HCT116 (cell line): ENCODE data around the gene CFAP46. TPM values are rescaled to one million over a fixed set of nuclear protein-coding genes. Genes with fewer than 3 reads are reported as not detected.

Source experiments
- ATAC-seq: fragments of 200-7000 bp; cut with Tn5 transposase; 2 replicates; pipeline ENCODE4 v1.9.1; 2020; ENCODE audit warnings: mild to moderate bottlenecking, moderate library complexity
- BruUV-seq: library from RNA; stranded (reverse); fragments of 400-500 nt; replicated peaks from 2 replicates; lab custom pipeline; 2021; lab: Mats Ljungman, UMichigan
- CTCF ChIA-PET: fragments of 300-600 bp; sonication (Branson Sonifier 250); formaldehyde crosslinking; loops from one replicate; lab custom pipeline; 2021; ENCODE audit warnings: antibody characterized with exemption; lab: Charles Lee
- POLR2A ChIA-PET: fragments of 300-600, 350-600 bp; sonication (Branson Sonifier 250); formaldehyde crosslinking; loops from one replicate; lab custom pipeline; 2021; ENCODE audit warnings: antibody characterized with exemption; lab: Charles Lee
- RAD21 ChIA-PET, 2 experiments: fragments of 300-600 bp; sonication (Branson Sonifier 250); formaldehyde crosslinking; loops; one replicate each; lab custom pipeline; 2023; ENCODE audit warnings: low total read pairs in 2 of 2; ENCODE audit not compliant: uncharacterized antibody in 2 of 2, unreplicated experiment in 2 of 2, low non-redundant PET in 1 of 2; lab: Charles Lee
- DNase-seq: peaks from one replicate; pipeline ENCODE4 v3.0.0-alpha.2; 2010; ENCODE audit warnings: low read depth, low spot score
- H2AFZ ChIP-seq: fragments of 200-600 bp; shearing (Covaris generic), sonication (generic); 2 replicates; pipeline ENCODE4 v1.6.1; 2017; ENCODE audit warnings: low read depth, mixed run types, mixed read lengths, antibody characterized with exemption, low read length; ENCODE audit not compliant: poor library complexity, severe bottlenecking
- H3K27ac ChIP-seq: 2 replicates; pipeline ENCODE4 v1.5.1; 2012; ENCODE audit warnings: low read depth, low read length
- H3K27me3 ChIP-seq: fragments of 200-600 bp; sonication (generic); 2 replicates; pipeline ENCODE4 v1.6.1; 2016; ENCODE audit warnings: mixed run types, low read length, mixed read lengths; ENCODE audit not compliant: insufficient read depth
- H3K36me3 ChIP-seq, 2 experiments: fragments of 200-500 bp in 1 of 2; fragments of 200-600 bp in 1 of 2; sonication (Bioruptor generic) in 1 of 2; sonication (generic) in 1 of 2; 2 replicates each; pipeline versions ENCODE4 v1.5.1 to v1.6.1; 2014 to 2016; ENCODE audit warnings: low read length in 2 of 2, inconsistent platforms in 1 of 2, mixed read lengths in 1 of 2, mixed run types in 1 of 2; ENCODE audit not compliant: insufficient read depth in 2 of 2, control insufficient read depth in 1 of 2
- H3K4me1 ChIP-seq, 2 experiments: fragments of 200-600 bp in 1 of 2; sonication (generic) in 1 of 2; 2 replicates each; pipeline versions ENCODE4 v1.5.1 to v1.6.1; 2012 to 2017; ENCODE audit warnings: low read length in 2 of 2, inconsistent platforms in 1 of 2, mild to moderate bottlenecking in 1 of 2, mixed read lengths in 1 of 2, mixed run types in 1 of 2, moderate library complexity in 1 of 2; ENCODE audit not compliant: insufficient read depth in 2 of 2, control insufficient read depth in 1 of 2
- H3K4me2 ChIP-seq: fragments of 200-600 bp; sonication (generic); 2 replicates; pipeline ENCODE4 v1.6.1; 2017; ENCODE audit warnings: mixed run types, low read length, mixed read lengths
- H3K4me3 ChIP-seq, 2 experiments: fragments of 200-600 bp in 1 of 2; sonication (generic) in 1 of 2; replicated peaks in 1 of 2; 2 replicates each; pipeline ENCODE4 v1.5.1; 2011 to 2016; ENCODE audit warnings: low read length in 2 of 2, control low read depth in 1 of 2, low read depth in 1 of 2, mild to moderate bottlenecking in 1 of 2, mixed read lengths in 1 of 2, mixed run types in 1 of 2
- H3K79me2 ChIP-seq: fragments of 200-600 bp; sonication (generic); 2 replicates; pipeline ENCODE4 v1.6.1; 2017; ENCODE audit warnings: mild to moderate bottlenecking, mixed run types, low read length, moderate library complexity, mixed read lengths; ENCODE audit not compliant: insufficient read depth
- H3K9ac ChIP-seq: fragments of 200-600 bp; sonication (generic); 2 replicates; pipeline ENCODE4 v1.6.1; 2016; ENCODE audit warnings: low read length, mixed read lengths
- H3K9me2 ChIP-seq: fragments of 200-600 bp; sonication (generic), shearing (Covaris generic); 2 replicates; pipeline ENCODE4 v1.6.1; 2017; ENCODE audit warnings: mixed run types, mild to moderate bottlenecking, moderate library complexity; ENCODE audit not compliant: insufficient read depth
- H3K9me3 ChIP-seq, 2 experiments: fragments of 200-500 bp in 1 of 2; fragments of 200-600 bp in 1 of 2; sonication (Bioruptor generic) in 1 of 2; sonication (generic) in 1 of 2; 2 replicates each; pipeline ENCODE4 v1.6.1; 2014 to 2017; ENCODE audit warnings: low read length in 2 of 2, mixed read lengths in 2 of 2, inconsistent platforms in 1 of 2, low read depth in 1 of 2, mild to moderate bottlenecking in 1 of 2, mixed run types in 1 of 2, moderate library complexity in 1 of 2; ENCODE audit not compliant: control insufficient read depth in 1 of 2, insufficient read depth in 1 of 2
- H4K20me1 ChIP-seq: fragments of 200-600 bp; sonication (generic), shearing (Covaris generic); 2 replicates; pipeline ENCODE4 v1.6.1; 2017; ENCODE audit warnings: mixed run types, mild to moderate bottlenecking, moderate library complexity; ENCODE audit not compliant: insufficient read depth
- ZFX ChIP-seq: fragments of 450-650 bp; IDR thresholded peaks from 2 replicates; pipeline ENCODE4 v1.6.1; 2017
- intact Hi-C: fragments of 100-400 bp; cut with micrococcal nuclease; formaldehyde crosslinking; loops from 2 replicates; pipeline ENCODE4 v1.10.0; 2022
- total RNA-seq: library from RNA; stranded (reverse); gene quantifications from one replicate; pipeline ENCODE4 v1.2.1, GENCODE V29; 2021; ENCODE audit not compliant: unreplicated experiment
- TF ChIP-seq, protein P1 (sequence below): IDR thresholded peaks from 2 replicates; pipeline ENCODE4 v1.6.1; 2012

CFAP46 gene
- total RNA-seq, 1 experiment from 2014 or later, result 1.4 TPM

DNA sequence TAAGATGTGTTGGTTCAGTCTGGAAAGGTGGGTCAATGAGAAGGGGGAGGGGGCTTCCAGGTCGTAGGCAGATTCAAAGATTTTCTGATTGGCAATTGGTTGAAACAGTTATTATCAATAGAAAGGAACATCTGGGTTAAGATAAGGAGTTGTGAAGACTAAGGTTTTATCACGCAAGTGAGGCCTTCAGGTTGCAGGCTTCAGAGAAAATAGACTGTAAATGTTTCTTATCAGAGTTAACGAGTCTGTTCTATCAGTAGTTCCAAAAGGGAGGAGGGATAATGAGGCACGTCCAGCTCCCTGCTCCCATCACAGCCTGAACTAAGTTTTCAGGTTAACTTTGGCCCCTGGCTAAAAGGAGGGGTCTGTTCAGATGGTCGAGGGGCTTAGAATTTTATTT, 11.1 kb upstream of the CFAP46 start:
- H3K27me3 ChIP-seq, result peaks cover 24% of the 10 kb centered on the region
- RAD21 ChIA-PET, result no interaction called here
- intact Hi-C loops, result no loop called here
- no peaks in the 10 kb centered on the region for H4K20me1 ChIP-seq
- no peak overlapping the region for H3K4me3 ChIP-seq
- no peaks in the 10 kb centered on the region for H3K4me1 ChIP-seq
- H2AFZ ChIP-seq, result no peak overlapping the region
- H3K4me2 ChIP-seq, result no peak overlapping the region
- H3K27ac ChIP-seq, result no peak overlapping the region
- no peak for DNase-seq
- no peak for ATAC-seq
- POLR2A ChIA-PET, result no interaction called here
- no peaks in the 10 kb centered on the region for H3K36me3 ChIP-seq
- TF ChIP-seq, protein P1, sequence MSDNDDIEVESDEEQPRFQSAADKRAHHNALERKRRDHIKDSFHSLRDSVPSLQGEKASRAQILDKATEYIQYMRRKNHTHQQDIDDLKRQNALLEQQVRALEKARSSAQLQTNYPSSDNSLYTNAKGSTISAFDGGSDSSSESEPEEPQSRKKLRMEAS, result no peak
- TF ChIP-seq, all 23 proteins: peak for 0
- Histone ChIP-seq H3K79me2 (no peaks in the 10 kb centered on the region), H3K9me3 (no peaks in the 10 kb centered on the region), H3K9me2 (no peaks in the 10 kb centered on the region), H3K9ac (no peak overlapping the region)
- CTCF ChIA-PET, result no interaction called here
- BruUV-seq, result no TSS peak

GRCh38 chr10:132951926-132952325, 9.6 kb upstream of the CFAP46 start:
- no peak for DNase-seq
- intact Hi-C loops, result no loop called here
- Histone ChIP-seq H3K27me3 (peaks cover 24% of the 10 kb centered on the region), H3K27ac (no peak overlapping the region), H3K79me2 (no peaks in the 10 kb centered on the region), H4K20me1 (no peaks in the 10 kb centered on the region), H3K4me3 (no peak overlapping the region), H3K4me2 (no peak overlapping the region), H3K9ac (no peak overlapping the region), H3K4me1 (no peaks in the 10 kb centered on the region), H3K36me3 (no peaks in the 10 kb centered on the region), H3K9me3 (no peaks in the 10 kb centered on the region), H2AFZ (no peak overlapping the region), H3K9me2 (no peaks in the 10 kb centered on the region)
- POLR2A ChIA-PET, result no interaction called here
- no peak for ATAC-seq
- BruUV-seq, result no TSS peak
- RAD21 ChIA-PET, result no interaction called here
- no peak for TF ChIP-seq ZFX
- TF ChIP-seq, protein P1, result no peak
- CTCF ChIA-PET, result no interaction called here
